ENCODE data around the gene MAP4K3.
"Not testable (repeated sequence)": the region's sequence is repeated elsewhere in the genome, so short reads cannot be mapped to it uniquely, and the experiment has no call there.

Gene MAP4K3

DNA sequence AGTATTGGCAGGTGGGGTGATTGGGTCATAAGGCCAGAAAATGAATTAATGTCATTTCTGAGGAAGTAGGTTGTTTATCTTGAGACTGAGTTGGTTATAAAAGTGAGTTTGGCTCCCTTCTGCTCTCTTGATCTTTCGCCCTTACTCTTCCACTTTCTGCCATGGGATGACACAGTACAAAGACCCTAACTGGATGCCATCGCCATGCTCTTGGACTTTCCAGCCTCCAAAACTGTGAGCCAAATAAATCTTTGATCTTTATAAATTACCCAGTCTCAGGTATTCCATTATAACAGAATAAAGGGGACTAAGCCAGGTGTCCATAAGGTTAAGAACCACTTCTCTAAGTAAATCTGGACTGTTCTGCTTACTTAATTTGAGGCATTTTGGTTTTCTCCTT lies 44.4 kb downstream of the MAP4K3 start:
- POLR2A ChIA-PET = interaction anchor here (2.0 kb wide), 1 partner anchor 45 kb away, joined by 5 read pairs; no protein-coding TSS in a partner anchor
- no peak for DNase-seq (ENCODE audit: extremely low spot score)
- TF ChIP-seq BHLHE40 (IDR thresholded peaks at IDR 0.05; ENCODE audit: borderline replicate concordance) (no peak), SP1 (IDR thresholded peaks at IDR 0.05) (no peak), HDGF (IDR thresholded peaks at IDR 0.05; ENCODE audit: borderline replicate concordance) (no peak), LEF1 (IDR thresholded peaks at IDR 0.05; ENCODE audit: borderline replicate concordance) (no peak), ELF4 (IDR thresholded peaks at IDR 0.05) (no peak), FOXK2 (IDR thresholded peaks at IDR 0.05) (no peak), ARNT (IDR thresholded peaks at IDR 0.05) (no peak), TARDBP (IDR thresholded peaks at IDR 0.05) (no peak), FOXA1 (IDR thresholded peaks at IDR 0.05) (no peak), FOXM1 (IDR thresholded peaks at IDR 0.05; ENCODE audit: borderline replicate concordance) (no peak), NFRKB (IDR thresholded peaks at IDR 0.05) (no peak)
- TF ChIP-seq, protein P1, sequence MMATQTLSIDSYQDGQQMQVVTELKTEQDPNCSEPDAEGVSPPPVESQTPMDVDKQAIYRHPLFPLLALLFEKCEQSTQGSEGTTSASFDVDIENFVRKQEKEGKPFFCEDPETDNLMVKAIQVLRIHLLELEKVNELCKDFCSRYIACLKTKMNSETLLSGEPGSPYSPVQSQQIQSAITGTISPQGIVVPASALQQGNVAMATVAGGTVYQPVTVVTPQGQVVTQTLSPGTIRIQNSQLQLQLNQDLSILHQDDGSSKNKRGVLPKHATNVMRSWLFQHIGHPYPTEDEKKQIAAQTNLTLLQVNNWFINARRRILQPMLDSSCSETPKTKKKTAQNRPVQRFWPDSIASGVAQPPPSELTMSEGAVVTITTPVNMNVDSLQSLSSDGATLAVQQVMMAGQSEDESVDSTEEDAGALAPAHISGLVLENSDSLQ (IDR thresholded peaks at IDR 0.05) = no peak
- CTCF ChIA-PET = no interaction called here

DNA sequence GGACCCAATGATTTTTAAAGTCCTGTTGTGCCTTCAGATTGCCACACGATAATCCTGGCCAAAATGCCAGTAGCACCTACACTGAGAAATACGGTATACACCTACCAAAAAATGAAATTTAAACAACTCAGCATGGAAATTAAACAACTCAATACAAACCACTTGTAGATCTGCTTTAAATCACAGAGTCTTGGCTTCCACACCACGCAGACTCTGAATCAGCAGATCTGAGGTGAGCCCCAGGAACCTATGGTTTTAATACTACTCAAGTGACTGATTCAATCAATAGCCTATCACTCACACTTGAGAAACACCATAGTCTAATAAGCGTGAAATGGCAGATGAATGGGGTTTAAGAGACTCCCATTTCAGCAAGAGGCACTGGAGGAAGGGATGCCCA lies 46.9 kb downstream of the MAP4K3 start:
- POLR2A ChIA-PET = no interaction called here
- TF ChIP-seq LEF1 (IDR thresholded peaks at IDR 0.05; ENCODE audit: borderline replicate concordance) = no peak
- no peak for TF ChIP-seq FOXA1 (IDR thresholded peaks at IDR 0.05)
- TF ChIP-seq HDGF (IDR thresholded peaks at IDR 0.05; ENCODE audit: borderline replicate concordance) = no peak
- TF ChIP-seq, protein P1 (IDR thresholded peaks at IDR 0.05) = peak; percentile 55
- TF ChIP-seq NFRKB (IDR thresholded peaks at IDR 0.05) = no peak
- CTCF ChIA-PET = no interaction called here
- no peak for DNase-seq (ENCODE audit: extremely low spot score)

DNA sequence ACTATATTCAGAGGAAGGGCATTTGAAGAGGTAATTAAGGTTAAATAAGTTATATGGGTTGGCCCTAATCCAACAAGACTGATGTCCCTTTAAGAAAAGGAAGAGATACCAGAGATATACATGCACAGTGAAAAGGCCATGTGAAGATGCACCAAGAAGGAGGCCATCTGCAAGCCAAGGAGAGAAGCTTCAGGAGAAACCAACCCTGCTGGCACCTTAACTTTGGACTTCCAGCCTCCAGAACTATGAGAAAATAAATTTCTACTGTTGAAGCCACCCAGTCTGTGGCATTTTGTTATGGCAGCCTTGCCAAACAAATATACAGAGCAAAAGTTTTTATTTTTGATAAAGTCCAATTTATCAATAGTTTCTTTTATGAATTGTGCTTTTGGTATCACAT lies 51.0 kb downstream of the MAP4K3 start:
- POLR2A ChIA-PET = no interaction called here
- no peak for TF ChIP-seq FOXK2 (IDR thresholded peaks at IDR 0.05)
- TF ChIP-seq ZNF384 (IDR thresholded peaks at IDR 0.05) = no peak
- no peak for TF ChIP-seq HDGF (IDR thresholded peaks at IDR 0.05; ENCODE audit: borderline replicate concordance)
- TF ChIP-seq ELF4 (IDR thresholded peaks at IDR 0.05) = no peak
- TF ChIP-seq LEF1 (IDR thresholded peaks at IDR 0.05; ENCODE audit: borderline replicate concordance) = no peak
- TF ChIP-seq L3MBTL2 (conservative IDR thresholded peaks at IDR 0.05) = no peak
- TF ChIP-seq, protein P1 (IDR thresholded peaks at IDR 0.05) = no peak
- no peak for TF ChIP-seq FOXA1 (IDR thresholded peaks at IDR 0.05)
- TF ChIP-seq ARNT (IDR thresholded peaks at IDR 0.05) = no peak
- no peak for TF ChIP-seq CTBP1 (IDR thresholded peaks at IDR 0.05; ENCODE audit: borderline replicate concordance)
- TF ChIP-seq SP1 (IDR thresholded peaks at IDR 0.05) = no peak
- TF ChIP-seq FOXM1 (IDR thresholded peaks at IDR 0.05; ENCODE audit: borderline replicate concordance) = no peak
- no peak for TF ChIP-seq TARDBP (IDR thresholded peaks at IDR 0.05)
- TF ChIP-seq BHLHE40 (IDR thresholded peaks at IDR 0.05; ENCODE audit: borderline replicate concordance) = no peak
- DNase-seq (ENCODE audit: extremely low spot score) = no peak
- CTCF ChIA-PET = no interaction called here

DNA sequence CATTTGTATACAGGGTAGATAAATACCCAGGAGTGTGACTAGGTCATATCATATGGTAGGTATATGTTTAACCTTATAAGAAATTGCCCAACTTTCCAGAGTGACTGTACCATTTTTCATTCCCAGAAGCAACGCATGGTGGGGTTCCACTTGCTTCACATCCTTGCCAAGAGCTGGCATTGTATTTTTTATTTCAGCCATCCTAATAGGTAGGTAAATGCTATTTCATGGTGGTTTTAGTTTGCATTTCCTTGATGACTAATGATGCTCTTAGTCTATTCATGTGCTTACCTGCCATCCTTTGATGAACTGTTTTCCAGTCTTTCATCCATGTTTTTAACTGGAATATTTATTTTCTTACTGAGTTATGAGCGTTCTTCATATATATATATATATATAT lies 51.9 kb downstream of the MAP4K3 start:
- CTCF ChIA-PET = no interaction called here
- POLR2A ChIA-PET = no interaction called here
- TF ChIP-seq TARDBP (IDR thresholded peaks at IDR 0.05) (no peak), FOXK2 (IDR thresholded peaks at IDR 0.05) (no peak), NFRKB (IDR thresholded peaks at IDR 0.05) (no peak)
- DNase-seq (ENCODE audit: extremely low spot score) = no peak

DNA sequence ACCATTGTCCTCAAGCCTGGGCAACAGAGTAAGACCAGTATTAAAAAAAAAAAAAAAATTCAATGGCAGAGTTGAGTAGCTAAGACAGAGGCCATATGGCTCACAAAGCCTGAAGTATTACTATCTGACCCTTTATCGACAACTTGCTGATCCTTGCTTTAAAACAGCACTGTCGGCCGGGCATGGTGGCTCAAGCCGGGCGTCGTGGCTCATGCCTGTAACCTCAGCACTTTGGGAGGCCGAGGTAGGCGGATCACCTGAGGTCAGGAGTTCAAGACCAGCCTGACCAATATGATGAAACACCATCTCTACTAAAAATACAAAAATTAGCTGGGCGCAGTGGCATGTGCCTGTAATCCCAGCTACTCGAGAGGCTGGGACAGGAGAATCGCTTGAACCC lies 53.0 kb downstream of the MAP4K3 start:
- POLR2A ChIA-PET; DNase-seq (ENCODE audit: extremely low spot score): not testable (repeated sequence)
- CTCF ChIA-PET = interaction anchor here (0.9 kb wide), 1 partner anchor 45 kb away, joined by 3 read pairs; no protein-coding TSS in a partner anchor

DNA sequence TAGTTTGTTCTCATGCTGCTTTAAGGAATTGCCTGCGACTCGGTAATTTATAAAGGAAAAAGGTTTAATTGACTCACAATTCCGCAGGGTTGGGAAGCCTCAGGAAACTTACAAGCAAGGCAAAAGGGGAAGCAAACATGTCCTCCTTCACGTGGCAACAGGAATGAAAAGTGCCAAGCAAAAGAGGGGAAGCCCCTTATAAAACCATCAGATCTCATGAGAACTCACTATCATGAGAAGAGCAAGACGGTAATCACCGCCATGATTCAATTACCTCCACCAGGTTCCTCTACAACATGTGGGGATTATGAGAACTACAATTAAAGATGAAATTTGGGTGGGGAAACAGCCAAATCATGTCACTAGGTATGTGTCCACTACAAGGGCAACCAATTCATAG lies 53.9 kb downstream of the MAP4K3 start:
- POLR2A ChIA-PET = no interaction called here
- no peak for TF ChIP-seq ARNT (IDR thresholded peaks at IDR 0.05)
- no peak for TF ChIP-seq CTBP1 (IDR thresholded peaks at IDR 0.05; ENCODE audit: borderline replicate concordance)
- TF ChIP-seq HDGF (IDR thresholded peaks at IDR 0.05; ENCODE audit: borderline replicate concordance) = no peak
- TF ChIP-seq, protein P1 (IDR thresholded peaks at IDR 0.05) = no peak
- no peak for TF ChIP-seq LEF1 (IDR thresholded peaks at IDR 0.05; ENCODE audit: borderline replicate concordance)
- TF ChIP-seq FOXA1 (IDR thresholded peaks at IDR 0.05) = no peak
- no peak for TF ChIP-seq FOXK2 (IDR thresholded peaks at IDR 0.05)
- TF ChIP-seq SUZ12 (IDR thresholded peaks at IDR 0.05) = no peak
- no peak for TF ChIP-seq BHLHE40 (IDR thresholded peaks at IDR 0.05; ENCODE audit: borderline replicate concordance)
- TF ChIP-seq ELF4 (IDR thresholded peaks at IDR 0.05) = no peak
- TF ChIP-seq SP1 (IDR thresholded peaks at IDR 0.05) = no peak
- no peak for TF ChIP-seq NFRKB (IDR thresholded peaks at IDR 0.05)
- no peak for TF ChIP-seq FOXM1 (IDR thresholded peaks at IDR 0.05; ENCODE audit: borderline replicate concordance)
- no peak for TF ChIP-seq L3MBTL2 (conservative IDR thresholded peaks at IDR 0.05)
- no peak for TF ChIP-seq ZNF384 (IDR thresholded peaks at IDR 0.05)
- TF ChIP-seq TARDBP (IDR thresholded peaks at IDR 0.05) = no peak
- CTCF ChIA-PET = no interaction called here
- DNase-seq (ENCODE audit: extremely low spot score) = no peak
